ENCODE results near the gene LRP2.

GRCh38 chr2:169351725-169352124 is 10.6 kb downstream of the LRP2 start:
- TF ChIP-seq ZNF274 (IDR thresholded peaks at IDR 0.05; ENCODE audit: low read depth, low read length): no peak
- TF ChIP-seq SUZ12 (IDR thresholded peaks at IDR 0.05; ENCODE audit: extremely low read depth, insufficient read depth, insufficient read length): no peak
